ENCODE measurements around the gene COPA.

Gene COPA

DNA sequence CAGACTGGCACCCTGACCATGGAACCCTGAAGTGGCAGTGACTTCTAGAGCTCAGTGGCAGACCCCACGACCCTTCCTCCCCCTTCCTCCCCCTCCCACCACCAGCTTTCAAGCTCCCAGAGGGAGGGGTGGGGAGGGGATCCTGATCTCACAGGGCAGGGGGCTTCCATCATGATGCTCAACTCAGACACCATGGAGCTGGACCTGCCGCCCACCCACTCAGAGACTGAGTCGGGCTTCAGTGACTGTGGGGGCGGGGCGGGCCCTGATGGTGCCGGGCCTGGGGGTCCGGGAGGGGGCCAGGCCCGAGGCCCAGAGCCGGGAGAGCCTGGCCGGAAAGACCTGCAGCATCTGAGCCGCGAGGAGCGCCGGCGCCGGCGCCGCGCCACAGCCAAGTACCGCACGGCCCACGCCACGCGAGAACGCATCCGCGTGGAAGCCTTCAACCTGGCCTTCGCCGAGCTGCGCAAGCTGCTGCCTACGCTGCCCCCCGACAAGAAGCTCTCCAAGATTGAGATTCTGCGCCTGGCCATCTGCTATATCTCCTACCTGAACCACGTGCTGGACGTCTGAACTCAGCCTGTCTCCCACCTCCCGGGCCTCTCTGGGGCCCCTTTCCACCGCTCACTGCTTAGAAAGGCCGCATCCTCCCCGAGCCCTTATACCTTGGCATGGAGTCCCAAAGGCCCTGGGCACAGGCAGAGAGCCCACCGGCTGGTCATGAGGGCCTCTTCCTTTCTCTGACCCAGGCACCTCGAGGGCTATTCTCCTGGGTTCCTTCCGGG, 27.7 kb upstream of the COPA start:
- no peak for TF ChIP-seq EZH2phosphoT487 (IDR thresholded peaks at IDR 0.05; ENCODE audit: borderline replicate concordance)
- TF ChIP-seq, protein P1, sequence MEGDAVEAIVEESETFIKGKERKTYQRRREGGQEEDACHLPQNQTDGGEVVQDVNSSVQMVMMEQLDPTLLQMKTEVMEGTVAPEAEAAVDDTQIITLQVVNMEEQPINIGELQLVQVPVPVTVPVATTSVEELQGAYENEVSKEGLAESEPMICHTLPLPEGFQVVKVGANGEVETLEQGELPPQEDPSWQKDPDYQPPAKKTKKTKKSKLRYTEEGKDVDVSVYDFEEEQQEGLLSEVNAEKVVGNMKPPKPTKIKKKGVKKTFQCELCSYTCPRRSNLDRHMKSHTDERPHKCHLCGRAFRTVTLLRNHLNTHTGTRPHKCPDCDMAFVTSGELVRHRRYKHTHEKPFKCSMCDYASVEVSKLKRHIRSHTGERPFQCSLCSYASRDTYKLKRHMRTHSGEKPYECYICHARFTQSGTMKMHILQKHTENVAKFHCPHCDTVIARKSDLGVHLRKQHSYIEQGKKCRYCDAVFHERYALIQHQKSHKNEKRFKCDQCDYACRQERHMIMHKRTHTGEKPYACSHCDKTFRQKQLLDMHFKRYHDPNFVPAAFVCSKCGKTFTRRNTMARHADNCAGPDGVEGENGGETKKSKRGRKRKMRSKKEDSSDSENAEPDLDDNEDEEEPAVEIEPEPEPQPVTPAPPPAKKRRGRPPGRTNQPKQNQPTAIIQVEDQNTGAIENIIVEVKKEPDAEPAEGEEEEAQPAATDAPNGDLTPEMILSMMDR (conservative IDR thresholded peaks at IDR 0.05; ENCODE audit: low read length) = no peak
- Histone ChIP-seq H3F3A (ENCODE audit: low read depth) (no peaks in the 10 kb centered on the region), H3K79me2 (ENCODE audit: insufficient read depth, low read length) (no peaks in the 10 kb centered on the region), H2AFZ (ENCODE audit: low read length) (no peak overlapping the region), H3K9me3 (ENCODE audit: insufficient read depth, low read depth, low read length) (no peaks in the 10 kb centered on the region), H3K9ac (ENCODE audit: low read depth, low read length, poor library complexity, severe bottlenecking) (no peak overlapping the region), H3K9me2 (replicated peaks; ENCODE audit: low read depth, low read length) (no peaks in the 10 kb centered on the region), H3K4me3 (ENCODE audit: low read length, poor library complexity, severe bottlenecking) (no peak overlapping the region), H3K27me3 (ENCODE audit: insufficient read depth, low read length, poor library complexity, severe bottlenecking) (no peaks in the 10 kb centered on the region), H3K36me3 (ENCODE audit: insufficient read depth, low read length) (no peaks in the 10 kb centered on the region), H3K4me2 (ENCODE audit: low read depth, low read length, poor library complexity, severe bottlenecking) (no peak overlapping the region), H4K20me1 (ENCODE audit: insufficient read depth, low read length, poor library complexity, severe bottlenecking) (no peaks in the 10 kb centered on the region), H3K4me1 (ENCODE audit: insufficient read depth, low read length, poor library complexity, severe bottlenecking) (peaks cover 12% of the 10 kb centered on the region)

DNA sequence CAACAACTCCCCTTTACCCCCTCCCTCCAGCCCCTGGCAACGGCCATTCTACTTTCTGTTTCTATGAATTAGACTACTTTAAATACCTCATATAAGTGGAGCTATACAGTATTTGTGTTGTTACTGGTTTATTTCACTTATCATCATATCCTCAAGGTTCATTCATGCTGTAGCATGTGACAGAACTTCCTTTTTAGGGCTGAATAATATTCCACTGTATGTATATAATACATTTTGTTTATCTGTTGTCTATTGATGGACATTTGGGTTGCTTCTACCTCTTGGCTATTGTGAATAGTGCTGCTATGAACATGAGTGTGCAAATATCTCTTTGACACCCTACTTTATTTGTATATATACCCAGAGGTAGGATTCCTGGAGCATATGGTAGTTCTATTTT, 26.0 kb upstream of the COPA start:
- no peak overlapping the region for H3K4me2 ChIP-seq (ENCODE audit: low read depth, low read length, poor library complexity, severe bottlenecking)
- H3K9me2 ChIP-seq (replicated peaks; ENCODE audit: low read depth, low read length) = no peaks in the 10 kb centered on the region
- TF ChIP-seq, protein P1 (conservative IDR thresholded peaks at IDR 0.05; ENCODE audit: low read length) = no peak
- no peak for TF ChIP-seq EZH2phosphoT487 (IDR thresholded peaks at IDR 0.05; ENCODE audit: borderline replicate concordance)
- H3F3A ChIP-seq (ENCODE audit: low read depth) = no peaks in the 10 kb centered on the region
- peaks cover 12% of the 10 kb centered on the region for H3K4me1 ChIP-seq (ENCODE audit: insufficient read depth, low read length, poor library complexity, severe bottlenecking)
- no peaks in the 10 kb centered on the region for H3K9me3 ChIP-seq (ENCODE audit: insufficient read depth, low read depth, low read length)
- no peak overlapping the region for H2AFZ ChIP-seq (ENCODE audit: low read length)
- H4K20me1 ChIP-seq (ENCODE audit: insufficient read depth, low read length, poor library complexity, severe bottlenecking) = no peaks in the 10 kb centered on the region
- H3K9ac ChIP-seq (ENCODE audit: low read depth, low read length, poor library complexity, severe bottlenecking) = no peak overlapping the region
- H3K79me2 ChIP-seq (ENCODE audit: insufficient read depth, low read length) = no peaks in the 10 kb centered on the region
- no peaks in the 10 kb centered on the region for H3K27me3 ChIP-seq (ENCODE audit: insufficient read depth, low read length, poor library complexity, severe bottlenecking)
- no peaks in the 10 kb centered on the region for H3K36me3 ChIP-seq (ENCODE audit: insufficient read depth, low read length)
- no peak overlapping the region for H3K4me3 ChIP-seq (ENCODE audit: low read length, poor library complexity, severe bottlenecking)

DNA sequence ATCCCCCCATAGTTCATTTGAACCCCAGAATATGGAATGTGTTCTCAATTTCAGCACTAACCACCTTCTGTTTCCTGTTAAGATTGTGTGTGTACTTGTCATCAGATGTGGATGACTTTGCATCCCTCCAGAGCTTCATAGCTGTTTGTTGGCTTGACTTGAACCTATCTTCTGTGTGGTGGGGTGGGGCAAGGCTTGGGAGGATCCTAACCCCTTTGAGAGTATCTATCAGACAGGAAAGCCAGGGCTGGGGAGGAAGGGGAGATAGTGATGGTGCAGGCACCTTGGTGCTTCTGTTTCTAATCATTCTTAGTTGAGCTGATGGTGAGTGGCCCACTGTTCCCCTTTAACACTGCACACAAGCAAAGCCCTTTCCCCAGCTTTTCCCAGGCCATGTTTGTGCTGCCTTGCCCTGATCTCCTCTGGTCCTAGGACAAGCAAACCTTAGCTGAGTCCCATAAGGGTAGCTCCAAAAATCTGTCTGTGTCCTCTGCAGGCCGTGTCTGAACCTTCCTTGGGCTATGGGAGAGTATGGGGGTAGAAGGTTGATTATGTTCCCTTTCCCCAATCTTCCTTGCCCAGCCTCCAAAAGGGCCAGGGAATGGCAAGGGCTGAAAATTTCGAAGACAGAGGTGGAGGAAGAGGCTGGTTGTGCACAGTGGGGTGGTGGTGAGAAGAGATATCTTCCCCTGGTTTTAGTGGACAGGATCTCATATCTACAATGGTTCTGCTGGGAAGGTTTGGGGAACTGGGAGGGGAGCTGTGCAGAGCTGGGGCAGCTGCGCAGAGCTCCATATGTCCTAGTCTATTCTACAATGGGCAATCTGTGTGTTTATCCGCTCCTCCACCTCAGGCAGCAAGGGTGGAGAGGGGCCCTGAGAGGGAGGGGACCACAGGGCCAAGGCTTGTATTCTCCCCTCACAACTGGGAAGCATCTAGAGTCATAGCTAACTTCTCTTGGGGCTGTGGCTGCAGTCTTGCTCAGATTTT, 25.2 kb upstream of the COPA start:
- Histone ChIP-seq H2AFZ (ENCODE audit: low read length) (no peak overlapping the region), H4K20me1 (ENCODE audit: insufficient read depth, low read length, poor library complexity, severe bottlenecking) (no peaks in the 10 kb centered on the region), H3K4me2 (ENCODE audit: low read depth, low read length, poor library complexity, severe bottlenecking) (no peak overlapping the region), H3F3A (ENCODE audit: low read depth) (no peaks in the 10 kb centered on the region), H3K4me1 (ENCODE audit: insufficient read depth, low read length, poor library complexity, severe bottlenecking) (peaks cover 12% of the 10 kb centered on the region), H3K4me3 (ENCODE audit: low read length, poor library complexity, severe bottlenecking) (no peak overlapping the region), H3K79me2 (ENCODE audit: insufficient read depth, low read length) (no peaks in the 10 kb centered on the region), H3K27me3 (ENCODE audit: insufficient read depth, low read length, poor library complexity, severe bottlenecking) (no peaks in the 10 kb centered on the region), H3K9me2 (replicated peaks; ENCODE audit: low read depth, low read length) (no peaks in the 10 kb centered on the region), H3K36me3 (ENCODE audit: insufficient read depth, low read length) (no peaks in the 10 kb centered on the region), H3K9me3 (ENCODE audit: insufficient read depth, low read depth, low read length) (no peaks in the 10 kb centered on the region), H3K9ac (ENCODE audit: low read depth, low read length, poor library complexity, severe bottlenecking) (no peak overlapping the region)
- TF ChIP-seq, protein P1 (conservative IDR thresholded peaks at IDR 0.05; ENCODE audit: low read length) = no peak
- TF ChIP-seq EZH2phosphoT487 (IDR thresholded peaks at IDR 0.05; ENCODE audit: borderline replicate concordance) = no peak
